Pancreas (tissue), 10 donors: Measurements from ENCODE around the gene KCNH8. TPM values are rescaled to one million over a fixed set of nuclear protein-coding genes. Genes with fewer than 3 reads are reported as not detected.

ENCODE experiments used
- ATAC-seq, 4 donors: fragments of 200-7000 bp; cut with Tn5 transposase; one replicate each; pipeline versions ENCODE4 v1.8.0 to v1.9.1; 2020; ENCODE audit warnings: mild to moderate bottlenecking in 4 of 4, moderate library complexity in 4 of 4
- DNase-seq, 6 donors: peaks; one replicate each; pipeline ENCODE4 v3.0.0-alpha.2; 2020
- FAIRE-seq: peaks from 2 replicates; lab custom pipeline; 2012; peaks lifted over from hg19 to GRCh38; lab: Jason Lieb, UNC
- H3K27ac ChIP-seq, 4 donors: fragments of 200-600 bp; sonication (generic); 1 replicate in 3 of 4; 2 replicates in 1 of 4; pipeline versions ENCODE4 v1.5.0 to v1.8.0; 2020
- H3K27me3 ChIP-seq, 4 donors: fragments of 200-600 bp; one replicate each; pipeline ENCODE4 v1.8.0; 2021
- H3K36me3 ChIP-seq, 3 donors: fragments of 200-600 bp; sonication (generic) in 1 of 3; one replicate each; pipeline versions ENCODE4 v1.5.0 to v1.8.0; 2020 to 2021
- H3K4me1 ChIP-seq, 3 donors: fragments of 200-600 bp; one replicate each; pipeline ENCODE4 v1.8.0; 2021
- H3K4me3 ChIP-seq, 4 donors: fragments of 200-600 bp; sonication (generic) in 2 of 4; one replicate each; pipeline versions ENCODE4 v1.5.0 to v1.8.0; 2020 to 2021
- H3K9me3 ChIP-seq, 4 donors: fragments of 200-600 bp; one replicate each; pipeline ENCODE4 v1.8.0; 2021
- whole genome bisulfite sequencing, 2 donors: extraction: QIAGEN DNeasy Blood & Tissue Kit; methylation state at CpG; one replicate each; pipeline ENCODE4 v1.1.7; 2013; 5-methylcytosine and 5-hydroxymethylcytosine counted together
- intact Hi-C, 3 donors: fragments of 100-400 bp; cut with DNase I; formaldehyde crosslinking; loops; one replicate each; pipeline versions ENCODE4 v1.11.1 to v1.14.2; 2022
- polyA plus RNA-seq, 2 donors: library from polyadenylated mRNA; stranded (reverse); fragments of 200-250 nt; gene quantifications; one replicate each; pipeline ENCODE4 v1.2.3, GENCODE V29; 2013
- total RNA-seq, 6 donors: library from RNA; stranded (reverse); fragmentation: NEBNext Ultra II Directional in 4 of 6; extraction: Animal tissue kit (Norgen Biotek cat#: 25700) in 4 of 6; gene quantifications; one replicate each; pipeline versions ENCODE4 v1.2.1 to v1.2.4, GENCODE V29; 2021 to 2023
- TF ChIP-seq, protein P1 (sequence below), 4 donors: fragments of 200-600 bp; sonication (generic) in 3 of 4; IDR thresholded peaks; one replicate each; pipeline versions ENCODE4 v1.5.0 to v1.8.0; 2021; ENCODE audit warnings: antibody characterized with exemption in 4 of 4
- donor health status: healthy with polysubstance abuse.
- donor health status: DM: no; HTN: no; CAD: no; lungs with moderate emphysema.
- donor health status: DM: no; HTN: no; CAD: no.
- donor health status: control.
- donor health status: control.
- donor health status: Bipolar disorder and iron deficiency.
- donor health status: DM: yes; HTN: yes; CAD: no.
- donor health status: DM: no; HTN: no; CAD: no.
- donor health status: DM: no; HTN: no; CAD: no.
- donor health status: DM: yes; HTN: yes; CAD: no.

Gene KCNH8
- total and polyA plus RNA-seq, 8 donors = 0.51 to 2.6 (median 1.0) TPM

- no peaks in the 10 kb centered on the region for H3K36me3 ChIP-seq
- intact Hi-C loops = no loop called here
- FAIRE-seq = no peak
- TF ChIP-seq, protein P1, sequence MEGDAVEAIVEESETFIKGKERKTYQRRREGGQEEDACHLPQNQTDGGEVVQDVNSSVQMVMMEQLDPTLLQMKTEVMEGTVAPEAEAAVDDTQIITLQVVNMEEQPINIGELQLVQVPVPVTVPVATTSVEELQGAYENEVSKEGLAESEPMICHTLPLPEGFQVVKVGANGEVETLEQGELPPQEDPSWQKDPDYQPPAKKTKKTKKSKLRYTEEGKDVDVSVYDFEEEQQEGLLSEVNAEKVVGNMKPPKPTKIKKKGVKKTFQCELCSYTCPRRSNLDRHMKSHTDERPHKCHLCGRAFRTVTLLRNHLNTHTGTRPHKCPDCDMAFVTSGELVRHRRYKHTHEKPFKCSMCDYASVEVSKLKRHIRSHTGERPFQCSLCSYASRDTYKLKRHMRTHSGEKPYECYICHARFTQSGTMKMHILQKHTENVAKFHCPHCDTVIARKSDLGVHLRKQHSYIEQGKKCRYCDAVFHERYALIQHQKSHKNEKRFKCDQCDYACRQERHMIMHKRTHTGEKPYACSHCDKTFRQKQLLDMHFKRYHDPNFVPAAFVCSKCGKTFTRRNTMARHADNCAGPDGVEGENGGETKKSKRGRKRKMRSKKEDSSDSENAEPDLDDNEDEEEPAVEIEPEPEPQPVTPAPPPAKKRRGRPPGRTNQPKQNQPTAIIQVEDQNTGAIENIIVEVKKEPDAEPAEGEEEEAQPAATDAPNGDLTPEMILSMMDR (IDR thresholded peaks at IDR 0.05) = no peak
- H3K4me1 ChIP-seq = no peaks in the 10 kb centered on the region
- DNase-seq = no peak
- H3K4me3 ChIP-seq = no peak overlapping the region
- H3K27ac ChIP-seq = no peak overlapping the region
- H3K9me3 ChIP-seq = no peaks in the 10 kb centered on the region
- WGBS, 2 donors = 78 to 89% methylated on average over 1 of the region's 1 CpG
- no peak for ATAC-seq
- no peaks in the 10 kb centered on the region for H3K27me3 ChIP-seq
Observed at GRCh38 chr3:19425825-19426224, 277.5 kb downstream of the KCNH8 start.

DNA sequence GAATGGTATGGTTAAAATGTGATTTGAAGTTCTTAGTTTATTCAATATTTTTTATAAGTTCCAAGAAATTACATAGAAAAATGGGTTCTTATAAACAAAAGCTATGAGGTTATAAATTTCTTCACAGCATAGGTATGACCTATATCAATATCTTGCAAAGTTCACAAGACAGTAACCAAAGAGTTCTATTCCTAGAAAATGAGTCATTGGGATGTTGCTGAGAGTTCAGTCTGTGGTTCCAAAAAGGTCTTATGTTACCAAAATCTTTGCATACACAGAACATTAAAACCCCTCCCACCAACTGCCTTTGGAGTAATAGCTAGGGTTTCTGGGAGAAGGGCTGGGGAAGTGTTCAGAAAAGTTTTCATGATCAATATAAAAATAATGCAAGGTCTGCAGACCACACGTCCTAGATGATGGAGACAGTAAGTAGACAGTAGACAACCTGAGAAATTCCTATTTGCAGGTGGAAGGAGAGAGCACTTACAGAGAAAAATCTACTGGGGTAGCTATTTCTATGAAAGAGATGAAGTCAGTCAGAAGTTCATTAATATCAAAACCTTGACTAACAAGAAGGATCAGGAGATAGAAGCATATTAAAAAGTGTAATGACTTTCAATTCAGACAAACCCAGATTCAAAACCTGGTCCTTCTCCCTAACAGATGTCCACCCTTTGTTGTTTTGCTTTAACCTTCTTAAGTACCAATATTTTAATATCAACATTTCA, 279.3 kb downstream of the KCNH8 start:
- TF ChIP-seq, protein P1 (IDR thresholded peaks at IDR 0.05) = no peak
- intact Hi-C loops = no loop called here
- no peak overlapping the region for H3K27ac ChIP-seq
- H3K36me3 ChIP-seq = no peaks in the 10 kb centered on the region
- ATAC-seq (no peak), FAIRE-seq (no peak), DNase-seq (no peak)
- H3K4me3 ChIP-seq = no peak overlapping the region
- 38 to 46% methylated on average over 1 of the region's 1 CpG for WGBS, 2 donors
- no peaks in the 10 kb centered on the region for H3K27me3 ChIP-seq
- H3K4me1 ChIP-seq = no peaks in the 10 kb centered on the region
- no peaks in the 10 kb centered on the region for H3K9me3 ChIP-seq

- FAIRE-seq = no peak
- Histone ChIP-seq H3K4me3 (no peak overlapping the region), H3K9me3 (no peaks in the 10 kb centered on the region), H3K27ac (no peak overlapping the region), H3K27me3 (no peaks in the 10 kb centered on the region), H3K4me1 (no peaks in the 10 kb centered on the region), H3K36me3 (no peaks in the 10 kb centered on the region)
- DNase-seq = no peak
- 78 to 86% methylated on average over 7 of the region's 7 CpGs for WGBS, 2 donors
- intact Hi-C loops = no loop called here
- TF ChIP-seq, protein P1 (IDR thresholded peaks at IDR 0.05) = no peak
- no peak for ATAC-seq
Observed at GRCh38 chr3:19428729-19429128, 280.4 kb downstream of the KCNH8 start.

- ATAC-seq = no peak
- no peaks in the 10 kb centered on the region for H3K4me1 ChIP-seq
- TF ChIP-seq, protein P1 (IDR thresholded peaks at IDR 0.05) = no peak
- H3K27me3 ChIP-seq = no peaks in the 10 kb centered on the region
- H3K36me3 ChIP-seq = no peaks in the 10 kb centered on the region
- intact Hi-C loops = no loop called here
- no peak overlapping the region for H3K27ac ChIP-seq
- FAIRE-seq = no peak
- DNase-seq = no peak
- no peaks in the 10 kb centered on the region for H3K9me3 ChIP-seq
- H3K4me3 ChIP-seq = no peak overlapping the region
- WGBS, 2 donors = 76 to 86% methylated on average over 2 of the region's 2 CpGs
Observed at GRCh38 chr3:19432669-19433068, 284.4 kb downstream of the KCNH8 start.

- Histone ChIP-seq H3K36me3 (no peaks in the 10 kb centered on the region), H3K4me3 (no peak overlapping the region), H3K27ac (no peak overlapping the region), H3K4me1 (no peaks in the 10 kb centered on the region), H3K27me3 (no peaks in the 10 kb centered on the region), H3K9me3 (no peaks in the 10 kb centered on the region)
- TF ChIP-seq, protein P1 (IDR thresholded peaks at IDR 0.05) = no peak
- FAIRE-seq = no peak
- 66 to 87% methylated on average over 1 of the region's 1 CpG for WGBS, 2 donors
- no peak for ATAC-seq
- DNase-seq = no peak
- intact Hi-C loops = no loop called here
Observed at GRCh38 chr3:19436746-19437145, 288.4 kb downstream of the KCNH8 start.
